Measurements from ENCODE around the gene SLC22A14.
"Not testable (repeated sequence)": the region's sequence is repeated elsewhere in the genome, so short reads cannot be mapped to it uniquely, and the experiment has no call there.

SLC22A14 gene

GRCh38 chr3:38281895-38282686 is at the start of gene SLC22A14:
SLC22A14 (plus strand) TSS chr3:38282294; CDS start chr3:38306027, 23,733 bp downstream.
- DNase-seq = peak; percentile 4

- peak; percentile 11 for DNase-seq
Measured at GRCh38 chr3:38232701-38233100, 49.4 kb upstream of the SLC22A14 start.

- DNase-seq = no peak
Measured at GRCh38 chr3:38235466-38235865, 46.6 kb upstream of the SLC22A14 start.

GRCh38 chr3:38238416-38239008 is 43.6 kb upstream of the SLC22A14 start:
- no peak for DNase-seq

GRCh38 chr3:38242812-38243211 is 39.3 kb upstream of the SLC22A14 start:
- DNase-seq = not testable (repeated sequence)

- DNase-seq = no peak
Measured at GRCh38 chr3:38245930-38246329, 36.2 kb upstream of the SLC22A14 start.

- no peak for DNase-seq
Measured at GRCh38 chr3:38247366-38248035, 34.6 kb upstream of the SLC22A14 start.

GRCh38 chr3:38250198-38250597 is 31.9 kb upstream of the SLC22A14 start:
- no peak for DNase-seq

- DNase-seq = no peak
Measured at GRCh38 chr3:38251197-38251596, 30.9 kb upstream of the SLC22A14 start.

- DNase-seq = no peak
Measured at GRCh38 chr3:38253704-38254103, 28.4 kb upstream of the SLC22A14 start.

GRCh38 chr3:38254872-38255271 is 27.2 kb upstream of the SLC22A14 start:
- DNase-seq = no peak

- peak; percentile 7 for DNase-seq
Measured at GRCh38 chr3:38255627-38256026, 26.5 kb upstream of the SLC22A14 start.

- DNase-seq = peak; percentile 17
Measured at GRCh38 chr3:38257583-38257982, 24.5 kb upstream of the SLC22A14 start.

GRCh38 chr3:38260474-38260873 is 21.6 kb upstream of the SLC22A14 start:
- no peak for DNase-seq

GRCh38 chr3:38264353-38264771 is 17.7 kb upstream of the SLC22A14 start:
- no peak for DNase-seq

GRCh38 chr3:38264779-38265178 is 17.3 kb upstream of the SLC22A14 start:
- no peak for DNase-seq

- DNase-seq = no peak
Measured at GRCh38 chr3:38265604-38266307, 16.3 kb upstream of the SLC22A14 start, which contains the start of gene SLC22A13. SLC22A13 (plus strand) TSS chr3:38265812; CDS start chr3:38265861, 49 bp downstream.

GRCh38 chr3:38266810-38267209 is 15.3 kb upstream of the SLC22A14 start:
- DNase-seq = no peak

GRCh38 chr3:38267662-38268061 is 14.4 kb upstream of the SLC22A14 start:
- no peak for DNase-seq

- DNase-seq = no peak
Measured at GRCh38 chr3:38268087-38268486, 14.0 kb upstream of the SLC22A14 start.

- peak; percentile 31 for DNase-seq
Measured at GRCh38 chr3:38268522-38268921, 13.6 kb upstream of the SLC22A14 start.

GRCh38 chr3:38270606-38271005 is 11.5 kb upstream of the SLC22A14 start:
- no peak for DNase-seq

GRCh38 chr3:38271553-38271952 is 10.5 kb upstream of the SLC22A14 start:
- DNase-seq = no peak
